Mesendoderm (in vitro differentiated cells): Measurements from ENCODE around the gene NT5C2.

Experiments
- DNase-seq: peaks from one replicate; pipeline ENCODE4 v3.0.0; 2013
- H2AK5ac ChIP-seq: 2 replicates; pipeline ENCODE4 v1.6.1; 2013; ENCODE audit warnings: low read length, inconsistent platforms
- H2BK120ac ChIP-seq: 2 replicates; pipeline ENCODE4 v1.6.1; 2013; ENCODE audit warnings: low read depth, mild to moderate bottlenecking, low read length, moderate library complexity, mixed read lengths
- H2BK15ac ChIP-seq: replicated peaks from 2 replicates; pipeline ENCODE4 v1.6.1; 2013; ENCODE audit warnings: low read depth, mild to moderate bottlenecking, moderate library complexity
- H2BK5ac ChIP-seq: 2 replicates; pipeline ENCODE4 v1.6.1; 2013; ENCODE audit warnings: low read length, inconsistent platforms
- H3K18ac ChIP-seq: 2 replicates; pipeline ENCODE4 v1.6.1; 2013; ENCODE audit warnings: mild to moderate bottlenecking, low read length, mixed read lengths
- H3K23ac ChIP-seq: one replicate; pipeline ENCODE4 v1.6.1; 2013; ENCODE audit warnings: low read length
- H3K27ac ChIP-seq: 2 replicates; pipeline ENCODE4 v1.5.1; 2013; ENCODE audit warnings: low read depth, mild to moderate bottlenecking, inconsistent platforms, low read length, moderate library complexity
- H3K27me3 ChIP-seq: 2 replicates; pipeline ENCODE4 v1.6.1; 2013; ENCODE audit warnings: low read length, control low read depth, mild to moderate bottlenecking, inconsistent platforms; ENCODE audit not compliant: insufficient read depth, poor library complexity
- H3K36me3 ChIP-seq: 2 replicates; pipeline ENCODE4 v1.6.1; 2013; ENCODE audit warnings: low read length, inconsistent platforms; ENCODE audit not compliant: control insufficient read depth, insufficient read depth
- H3K4ac ChIP-seq: one replicate; pipeline ENCODE4 v1.6.1; 2013; ENCODE audit warnings: low read depth, mild to moderate bottlenecking, low read length, moderate library complexity
- H3K4me1 ChIP-seq: 2 replicates; pipeline ENCODE4 v1.6.1; 2013; ENCODE audit warnings: low read depth, low read length, inconsistent platforms; ENCODE audit not compliant: control insufficient read depth
- H3K4me2 ChIP-seq: 2 replicates; pipeline ENCODE4 v1.6.1; 2013; ENCODE audit warnings: low read length
- H3K4me3 ChIP-seq: 2 replicates; pipeline ENCODE4 v1.5.1; 2013; ENCODE audit warnings: mild to moderate bottlenecking, low read length
- H3K56ac ChIP-seq: one replicate; pipeline ENCODE4 v1.6.1; 2013; ENCODE audit warnings: low read length
- H3K79me1 ChIP-seq: 2 replicates; pipeline ENCODE4 v1.6.1; 2013; ENCODE audit warnings: low read length, inconsistent platforms
- H3K79me2 ChIP-seq: 2 replicates; pipeline ENCODE4 v1.6.1; 2013; ENCODE audit warnings: mild to moderate bottlenecking, low read length; ENCODE audit not compliant: control insufficient read depth, insufficient read depth
- H3K9ac ChIP-seq: 2 replicates; pipeline ENCODE4 v1.6.1; 2013; ENCODE audit warnings: low read length, inconsistent platforms
- H4K5ac ChIP-seq: one replicate; pipeline ENCODE4 v1.6.1; 2013; ENCODE audit warnings: low read length
- H4K8ac ChIP-seq: one replicate; pipeline ENCODE4 v1.6.1; 2013; ENCODE audit warnings: low read depth, mild to moderate bottlenecking, control low read depth, low read length, moderate library complexity
- WGBS: extraction: QIAGEN DNeasy Blood & Tissue Kit; methylation state at CpG from one replicate; pipeline ENCODE4 v1.1.7; 2013; ENCODE audit warnings: low lambda C conversion rate, missing lambda C conversion rate; ENCODE audit not compliant: insufficient coverage; ENCODE audit errors: extremely low coverage; 5-methylcytosine and 5-hydroxymethylcytosine counted together

Gene NT5C2

GRCh38 chr10:103080891-103081581 lies 112.0 kb downstream of the NT5C2 start:
- H3K36me3 ChIP-seq = no peaks in the 10 kb centered on the region
- no peak overlapping the region for H4K8ac ChIP-seq
- H3K4me2 ChIP-seq = no peak overlapping the region
- no peaks in the 10 kb centered on the region for H3K79me1 ChIP-seq
- no peaks in the 10 kb centered on the region for H3K79me2 ChIP-seq
- H3K56ac ChIP-seq = no peak overlapping the region
- H4K5ac ChIP-seq = no peak overlapping the region
- no peak overlapping the region for H3K9ac ChIP-seq
- H3K27me3 ChIP-seq = no peaks in the 10 kb centered on the region
- H3K23ac ChIP-seq = no peak overlapping the region
- H3K4ac ChIP-seq = no peak overlapping the region
- no peaks in the 10 kb centered on the region for H3K4me1 ChIP-seq
- no peak overlapping the region for H2BK5ac ChIP-seq
- no peak overlapping the region for H2BK15ac ChIP-seq
- no peak overlapping the region for H3K18ac ChIP-seq
- no peak overlapping the region for H3K4me3 ChIP-seq
- DNase-seq = no peak
- WGBS = no CpG with 5 or more reads among the region's 4 CpGs
- no peak overlapping the region for H2BK120ac ChIP-seq
- H2AK5ac ChIP-seq = no peak overlapping the region
- no peak overlapping the region for H3K27ac ChIP-seq

GRCh38 chr10:103079946-103080345 lies 113.1 kb downstream of the NT5C2 start:
- Histone ChIP-seq H3K79me1 (no peaks in the 10 kb centered on the region), H3K27me3 (no peaks in the 10 kb centered on the region), H3K9ac (no peak overlapping the region), H3K18ac (no peak overlapping the region), H3K56ac (no peak overlapping the region), H3K27ac (no peak overlapping the region), H3K4me2 (no peak overlapping the region), H4K8ac (no peak overlapping the region), H2BK5ac (no peak overlapping the region), H3K23ac (no peak overlapping the region), H3K4ac (no peak overlapping the region), H4K5ac (no peak overlapping the region), H3K4me3 (no peak overlapping the region), H2AK5ac (no peak overlapping the region), H2BK15ac (no peak overlapping the region), H3K4me1 (no peaks in the 10 kb centered on the region), H3K79me2 (no peaks in the 10 kb centered on the region), H2BK120ac (no peak overlapping the region), H3K36me3 (no peaks in the 10 kb centered on the region)
- WGBS = no CpG with 5 or more reads among the region's 11 CpGs
- no peak for DNase-seq

- Histone ChIP-seq H3K27me3 (no peaks in the 10 kb centered on the region), H3K36me3 (no peaks in the 10 kb centered on the region), H3K4me2 (no peak overlapping the region), H3K4ac (no peak overlapping the region), H2BK120ac (no peak overlapping the region), H3K9ac (no peak overlapping the region), H3K79me1 (no peaks in the 10 kb centered on the region), H2BK5ac (no peak overlapping the region), H4K5ac (no peak overlapping the region), H4K8ac (no peak overlapping the region), H2BK15ac (no peak overlapping the region), H3K27ac (no peak overlapping the region), H3K23ac (no peak overlapping the region), H3K18ac (no peak overlapping the region), H2AK5ac (no peak overlapping the region), H3K56ac (no peak overlapping the region), H3K4me1 (no peaks in the 10 kb centered on the region), H3K79me2 (no peaks in the 10 kb centered on the region), H3K4me3 (no peak overlapping the region)
- WGBS = no CpG with 5 or more reads among the region's 7 CpGs
- no peak for DNase-seq
These were observed 114.0 kb downstream of the NT5C2 start for GRCh38 chr10:103079100-103079499.

GRCh38 chr10:103078676-103079075 lies 114.4 kb downstream of the NT5C2 start:
- no peaks in the 10 kb centered on the region for H3K36me3 ChIP-seq
- no peaks in the 10 kb centered on the region for H3K79me1 ChIP-seq
- no peaks in the 10 kb centered on the region for H3K4me1 ChIP-seq
- H2BK120ac ChIP-seq = no peak overlapping the region
- H3K18ac ChIP-seq = no peak overlapping the region
- no peak overlapping the region for H3K4ac ChIP-seq
- H3K27ac ChIP-seq = no peak overlapping the region
- H3K9ac ChIP-seq = no peak overlapping the region
- H3K56ac ChIP-seq = no peak overlapping the region
- H3K4me2 ChIP-seq = no peak overlapping the region
- no peak overlapping the region for H2AK5ac ChIP-seq
- no peak overlapping the region for H3K23ac ChIP-seq
- H2BK15ac ChIP-seq = no peak overlapping the region
- H4K5ac ChIP-seq = no peak overlapping the region
- H3K4me3 ChIP-seq = no peak overlapping the region
- no peak overlapping the region for H4K8ac ChIP-seq
- no peaks in the 10 kb centered on the region for H3K27me3 ChIP-seq
- no peaks in the 10 kb centered on the region for H3K79me2 ChIP-seq
- no peak overlapping the region for H2BK5ac ChIP-seq
- WGBS = no CpG with 5 or more reads among the region's 14 CpGs
- no peak for DNase-seq

- no peak overlapping the region for H3K23ac ChIP-seq
- no peak overlapping the region for H3K27ac ChIP-seq
- no peaks in the 10 kb centered on the region for H3K4me1 ChIP-seq
- H2AK5ac ChIP-seq = no peak overlapping the region
- H3K56ac ChIP-seq = no peak overlapping the region
- no peaks in the 10 kb centered on the region for H3K79me2 ChIP-seq
- no peak overlapping the region for H2BK15ac ChIP-seq
- no peak overlapping the region for H3K4me3 ChIP-seq
- H3K9ac ChIP-seq = no peak overlapping the region
- H4K5ac ChIP-seq = no peak overlapping the region
- H3K4me2 ChIP-seq = no peak overlapping the region
- H4K8ac ChIP-seq = no peak overlapping the region
- H3K4ac ChIP-seq = no peak overlapping the region
- H3K36me3 ChIP-seq = no peaks in the 10 kb centered on the region
- DNase-seq = no peak
- no peak overlapping the region for H2BK120ac ChIP-seq
- no peaks in the 10 kb centered on the region for H3K79me1 ChIP-seq
- H3K18ac ChIP-seq = no peak overlapping the region
- H3K27me3 ChIP-seq = no peaks in the 10 kb centered on the region
- no peak overlapping the region for H2BK5ac ChIP-seq
- WGBS = no CpG with 5 or more reads among the region's 3 CpGs
These were observed 114.8 kb downstream of the NT5C2 start for GRCh38 chr10:103078309-103078615.
